Stomach smooth muscle (tissue), 2 donors: ENCODE measurements around the gene PDE10A.

Experiments used
- H3K27ac ChIP-seq: one replicate; pipeline ENCODE4 v1.7.0; 2013; ENCODE audit warnings: mild to moderate bottlenecking, low read length, inconsistent platforms
- H3K27me3 ChIP-seq, 2 donors: one replicate each; pipeline ENCODE4 v1.7.0; 2013; ENCODE audit warnings: low read length in 2 of 2; ENCODE audit not compliant: insufficient read depth in 2 of 2, control insufficient read depth in 1 of 2
- H3K36me3 ChIP-seq, 2 donors: one replicate each; pipeline ENCODE4 v1.7.0; 2013; ENCODE audit warnings: low read length in 2 of 2; ENCODE audit not compliant: control insufficient read depth in 2 of 2, insufficient read depth in 2 of 2
- H3K4me1 ChIP-seq: one replicate; pipeline ENCODE4 v1.7.0; 2013; ENCODE audit warnings: low read length; ENCODE audit not compliant: control insufficient read depth, insufficient read depth
- H3K4me3 ChIP-seq, 2 donors: one replicate each; pipeline ENCODE4 v1.7.0; 2013; ENCODE audit warnings: low read length in 2 of 2
- H3K9ac ChIP-seq, 2 donors: one replicate each; pipeline ENCODE4 v1.7.0; 2013; ENCODE audit warnings: low read length in 2 of 2, mild to moderate bottlenecking in 1 of 2
- H3K9me3 ChIP-seq, 2 donors: one replicate each; pipeline ENCODE4 v1.7.0; 2013; ENCODE audit warnings: low read length in 2 of 2; ENCODE audit not compliant: control insufficient read depth in 2 of 2
- donor health status: healthy.
- donor health status: Pancreatic carcinoma.

Gene PDE10A

DNA sequence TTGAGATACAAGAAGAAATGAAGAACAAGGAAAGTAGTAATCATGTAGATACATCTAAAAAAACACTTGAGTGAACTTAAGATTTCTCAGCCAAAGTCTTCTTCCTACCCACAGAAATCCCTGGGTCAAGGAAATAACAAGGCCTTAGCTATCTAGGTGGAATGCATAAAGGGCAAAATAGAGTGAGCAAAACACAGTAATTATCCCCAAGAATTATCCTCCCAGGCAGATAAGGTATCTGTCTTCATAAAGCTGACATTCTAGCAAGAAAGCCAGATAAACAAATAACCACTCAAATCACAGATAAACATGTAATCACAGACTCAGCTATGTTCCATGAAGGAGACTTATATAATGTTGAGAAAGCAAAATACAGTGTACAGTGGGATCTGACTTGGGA, 216.7 kb downstream of the PDE10A start:
- Histone ChIP-seq H3K9ac (no peak overlapping the region), H3K4me1 (no peaks in the 10 kb centered on the region), H3K36me3 (no peaks in the 10 kb centered on the region), H3K27me3 (no peaks in the 10 kb centered on the region), H3K27ac (no peak overlapping the region), H3K9me3 (no peaks in the 10 kb centered on the region), H3K4me3 (no peak overlapping the region)

DNA sequence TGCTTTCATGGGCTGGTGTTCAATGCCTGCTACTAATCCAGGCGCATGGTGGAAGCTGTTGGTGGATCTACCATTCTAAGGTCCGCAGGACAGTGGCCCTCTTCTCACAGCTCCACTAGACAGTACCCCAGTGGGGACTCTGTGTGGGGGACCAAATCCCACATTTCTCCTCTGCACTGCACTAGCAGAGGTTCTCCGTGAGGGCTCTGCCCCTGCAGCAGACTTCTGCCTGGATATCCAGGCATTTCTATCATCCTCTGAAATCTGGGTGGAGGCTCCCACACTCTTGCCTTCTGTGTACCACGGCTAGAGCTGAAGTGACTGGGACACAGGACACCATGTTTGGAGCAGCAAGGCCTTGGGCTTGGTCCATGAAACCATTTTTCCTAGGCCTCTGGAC, 219.6 kb downstream of the PDE10A start:
- no peak overlapping the region for H3K9ac ChIP-seq
- H3K4me1 ChIP-seq, result no peaks in the 10 kb centered on the region
- H3K27me3 ChIP-seq, result no peaks in the 10 kb centered on the region
- no peak overlapping the region for H3K4me3 ChIP-seq
- no peaks in the 10 kb centered on the region for H3K36me3 ChIP-seq
- no peak overlapping the region for H3K27ac ChIP-seq
- H3K9me3 ChIP-seq, result no peaks in the 10 kb centered on the region

DNA sequence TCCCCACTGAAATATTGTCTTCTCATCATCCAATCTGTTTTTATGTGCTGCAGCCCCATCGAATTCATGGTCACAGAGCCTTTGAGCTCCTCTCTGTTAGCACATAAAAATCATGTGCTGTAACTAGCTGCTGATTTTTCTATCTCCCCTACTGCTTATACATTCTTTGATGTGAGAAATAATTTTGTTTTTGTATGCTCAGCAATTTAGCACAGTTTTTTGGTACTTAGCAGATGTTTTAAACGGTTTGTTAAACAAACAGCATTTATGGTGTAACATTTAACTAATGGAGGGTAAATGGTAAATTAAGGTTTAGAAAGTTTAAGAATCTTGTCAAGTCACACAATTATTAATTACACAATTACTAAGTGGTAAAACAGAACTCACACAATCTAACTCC, 221.9 kb downstream of the PDE10A start:
- Histone ChIP-seq H3K27me3 (no peaks in the 10 kb centered on the region), H3K9me3 (no peaks in the 10 kb centered on the region)

GRCh38 chr6:165439928-165440554, 223.0 kb downstream of the PDE10A start:
- H3K4me1 ChIP-seq, result no peaks in the 10 kb centered on the region
- no peaks in the 10 kb centered on the region for H3K27me3 ChIP-seq
- no peaks in the 10 kb centered on the region for H3K36me3 ChIP-seq
- H3K4me3 ChIP-seq, result no peak overlapping the region
- no peak overlapping the region for H3K27ac ChIP-seq
- no peaks in the 10 kb centered on the region for H3K9me3 ChIP-seq
- H3K9ac ChIP-seq, result no peak overlapping the region

More for the DNA sequence above, 221.9 kb downstream of the PDE10A start:
- Histone ChIP-seq H3K27ac (no peak overlapping the region), H3K36me3 (no peaks in the 10 kb centered on the region), H3K4me3 (no peak overlapping the region), H3K4me1 (no peaks in the 10 kb centered on the region), H3K9ac (no peak overlapping the region)

DNA sequence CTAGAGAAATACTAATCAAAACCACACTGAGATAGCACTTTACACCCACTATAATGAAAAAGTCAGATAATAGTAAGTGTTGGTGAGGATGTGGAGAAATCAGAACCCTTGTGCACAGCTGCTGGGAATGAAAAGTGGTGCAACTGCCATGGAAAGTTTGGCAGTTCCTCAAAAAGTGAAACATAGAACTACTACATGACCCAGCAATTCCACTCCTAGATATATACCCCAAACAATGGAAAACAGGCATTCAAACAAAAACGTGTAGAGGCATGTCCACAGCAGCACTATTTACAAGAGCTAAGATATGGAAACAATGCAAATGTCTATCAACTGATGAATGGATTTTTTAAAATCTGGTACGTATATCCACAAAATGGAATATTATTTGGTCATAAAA, 236.1 kb downstream of the PDE10A start:
- Histone ChIP-seq H3K36me3 (no peaks in the 10 kb centered on the region), H3K4me1 (no peaks in the 10 kb centered on the region), H3K4me3 (no peak overlapping the region), H3K27ac (no peak overlapping the region), H3K9ac (no peak overlapping the region), H3K27me3 (no peaks in the 10 kb centered on the region), H3K9me3 (peaks cover 0 to 3% of the 10 kb centered on the region in 2 donors)

- no peaks in the 10 kb centered on the region for H3K27me3 ChIP-seq
- no peaks in the 10 kb centered on the region for H3K4me1 ChIP-seq
- H3K4me3 ChIP-seq, result no peak overlapping the region
- H3K9me3 ChIP-seq, result peaks cover 0 to 3% of the 10 kb centered on the region in 2 donors
- H3K36me3 ChIP-seq, result no peaks in the 10 kb centered on the region
- H3K9ac ChIP-seq, result no peak overlapping the region
- H3K27ac ChIP-seq, result no peak overlapping the region
Observed at GRCh38 chr6:165422192-165422591, 240.8 kb downstream of the PDE10A start.

DNA sequence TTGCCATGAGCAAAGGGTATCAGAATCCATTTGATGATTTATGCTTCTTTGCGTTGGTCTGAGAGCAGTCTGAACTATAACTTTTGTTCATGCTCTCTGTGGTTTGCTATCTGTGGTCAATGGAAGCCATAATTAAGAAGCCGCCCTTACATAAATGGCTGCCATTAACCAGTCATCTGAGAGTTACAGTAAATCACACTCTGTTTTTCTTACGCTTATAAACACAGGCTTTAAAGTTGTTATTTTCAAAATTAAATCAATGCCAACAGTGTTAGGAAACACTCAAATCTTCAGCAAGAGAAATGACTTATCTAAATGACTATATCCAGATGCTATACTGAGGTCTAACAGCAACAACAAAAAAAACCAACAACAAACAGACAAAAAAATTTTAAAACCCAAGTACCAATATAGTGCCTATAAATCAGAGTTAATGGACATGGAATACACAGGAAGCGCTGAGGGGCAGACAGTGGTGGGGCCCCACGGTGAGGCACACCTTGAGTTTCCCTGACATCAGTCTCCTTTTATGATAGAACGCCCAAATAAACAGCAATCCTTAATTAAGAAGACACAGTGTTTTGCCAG, 245.7 kb downstream of the PDE10A start:
- Histone ChIP-seq H3K4me1 (no peaks in the 10 kb centered on the region), H3K27me3 (no peaks in the 10 kb centered on the region), H3K36me3 (no peaks in the 10 kb centered on the region), H3K4me3 (no peak overlapping the region), H3K9me3 (no peaks in the 10 kb centered on the region), H3K27ac (no peak overlapping the region), H3K9ac (no peak overlapping the region)

DNA sequence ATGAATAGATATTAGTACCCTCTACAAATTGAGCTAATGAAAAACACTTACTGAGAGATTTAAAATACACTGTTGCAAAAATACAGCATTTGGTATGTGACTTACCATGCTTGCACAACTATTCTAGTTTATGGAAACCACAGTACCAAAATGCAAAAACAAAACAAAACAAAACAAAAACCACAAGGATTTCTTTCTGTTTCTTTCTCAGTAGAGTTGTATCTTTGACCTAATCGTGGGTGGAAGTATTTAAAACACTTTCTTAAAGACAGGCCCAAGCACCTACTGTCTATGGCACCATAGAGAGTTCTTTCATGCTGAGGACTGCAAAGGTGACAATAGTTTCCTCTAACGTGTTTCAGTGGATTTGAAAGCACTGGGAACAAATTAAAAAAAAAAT, 258.3 kb downstream of the PDE10A start:
- no peak overlapping the region for H3K4me3 ChIP-seq
- H3K9ac ChIP-seq, result no peak overlapping the region
- no peaks in the 10 kb centered on the region for H3K4me1 ChIP-seq
- no peak overlapping the region for H3K27ac ChIP-seq
- H3K36me3 ChIP-seq, result no peaks in the 10 kb centered on the region
- no peaks in the 10 kb centered on the region for H3K9me3 ChIP-seq
- H3K27me3 ChIP-seq, result no peaks in the 10 kb centered on the region

- no peaks in the 10 kb centered on the region for H3K9me3 ChIP-seq
- no peaks in the 10 kb centered on the region for H3K27me3 ChIP-seq
- H3K4me3 ChIP-seq, result no peak overlapping the region
- H3K9ac ChIP-seq, result no peak overlapping the region
- H3K27ac ChIP-seq, result no peak overlapping the region
- H3K36me3 ChIP-seq, result no peaks in the 10 kb centered on the region
- no peaks in the 10 kb centered on the region for H3K4me1 ChIP-seq
Observed at GRCh38 chr6:165404296-165404695, 258.7 kb downstream of the PDE10A start.

DNA sequence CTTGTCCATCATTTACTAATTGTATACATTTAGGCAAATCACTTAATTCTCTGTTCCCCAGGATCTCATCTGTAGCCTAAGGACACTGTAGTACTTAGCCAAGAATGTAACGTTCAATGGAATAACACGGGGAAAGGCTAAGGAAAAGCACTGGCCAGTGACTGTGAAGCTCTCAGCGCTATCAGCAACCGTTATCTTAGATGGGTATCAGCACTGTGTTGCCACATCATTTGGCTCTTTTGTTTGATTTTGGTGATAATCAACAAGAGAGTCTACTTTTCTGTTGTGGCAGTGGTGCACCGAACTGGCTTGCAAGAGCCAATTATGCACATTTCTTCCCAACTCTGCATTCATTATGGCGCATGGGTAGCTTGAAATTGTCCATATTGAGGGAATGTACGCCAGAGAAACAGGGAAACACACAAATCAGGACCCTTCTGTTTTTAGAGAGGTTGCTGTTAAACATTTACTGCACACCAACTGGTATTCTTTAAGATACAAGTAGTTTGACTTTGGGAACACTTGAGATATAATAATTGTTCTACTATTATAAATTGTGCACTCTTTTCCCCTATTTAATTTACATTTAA, 259.9 kb downstream of the PDE10A start:
- Histone ChIP-seq H3K4me3 (no peak overlapping the region), H3K27ac (no peak overlapping the region), H3K9me3 (no peaks in the 10 kb centered on the region), H3K4me1 (no peaks in the 10 kb centered on the region), H3K9ac (no peak overlapping the region), H3K36me3 (no peaks in the 10 kb centered on the region), H3K27me3 (no peaks in the 10 kb centered on the region)

DNA sequence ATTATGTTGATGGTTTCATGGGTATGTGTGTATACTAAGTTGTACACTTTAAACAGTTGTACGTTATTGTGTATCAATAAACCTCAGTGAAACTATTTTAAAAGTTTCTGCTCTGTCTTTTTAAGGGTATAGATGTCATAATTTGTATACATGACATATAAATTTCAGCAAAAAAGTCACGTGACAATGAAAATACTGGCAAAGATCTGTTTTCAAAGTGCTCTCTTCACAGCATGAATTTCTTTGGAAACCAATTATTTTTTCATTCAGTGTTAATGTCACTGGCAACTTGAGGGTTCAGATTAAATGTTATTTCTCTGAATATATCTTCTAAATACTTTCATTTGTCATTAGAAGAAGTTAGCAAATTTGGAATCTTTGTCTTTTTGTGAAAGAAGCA, 261.9 kb downstream of the PDE10A start:
- no peak overlapping the region for H3K4me3 ChIP-seq
- H3K36me3 ChIP-seq, result no peaks in the 10 kb centered on the region
- no peak overlapping the region for H3K9ac ChIP-seq
- no peaks in the 10 kb centered on the region for H3K27me3 ChIP-seq
- H3K9me3 ChIP-seq, result no peaks in the 10 kb centered on the region
- no peak overlapping the region for H3K27ac ChIP-seq
- H3K4me1 ChIP-seq, result no peaks in the 10 kb centered on the region
